H9 (cell line): Measurements from ENCODE around the gene TBPL1. TPM values are rescaled to one million over a fixed set of nuclear protein-coding genes. Genes with fewer than 3 reads are reported as not detected.

Experiments
- DNase-seq: peaks from one replicate; pipeline ENCODE4 v3.0.0-alpha.2; 2017
- H2AFZ ChIP-seq: one replicate; pipeline ENCODE4 v1.6.1; 2013; ENCODE audit warnings: mild to moderate bottlenecking, low read length, control low read depth, moderate library complexity
- H2AK5ac ChIP-seq: 2 replicates; pipeline ENCODE4 v1.6.1; 2013; ENCODE audit warnings: low read length, control low read depth, mixed read lengths; ENCODE audit not compliant: insufficient read length
- H2BK120ac ChIP-seq: one replicate; pipeline ENCODE4 v1.6.1; 2013; ENCODE audit warnings: low read depth, mild to moderate bottlenecking, low read length, control low read depth, inconsistent platforms; ENCODE audit not compliant: poor library complexity, severe bottlenecking
- H2BK12ac ChIP-seq: 2 replicates; pipeline ENCODE4 v1.6.1; 2013; ENCODE audit warnings: low read length, control low read depth, mixed read lengths, low read depth; ENCODE audit not compliant: insufficient read length
- H2BK15ac ChIP-seq: 2 replicates; pipeline ENCODE4 v1.6.1; 2013; ENCODE audit warnings: low read depth, low read length, control low read depth
- H2BK20ac ChIP-seq: one replicate; pipeline ENCODE4 v1.6.1; 2013; ENCODE audit warnings: low read depth, mild to moderate bottlenecking, low read length, control low read depth, inconsistent platforms; ENCODE audit not compliant: poor library complexity, severe bottlenecking
- H2BK5ac ChIP-seq: 2 replicates; pipeline ENCODE4 v1.6.1; 2013; ENCODE audit warnings: low read length, control low read depth, mixed read lengths; ENCODE audit not compliant: insufficient read length
- H3K14ac ChIP-seq: 2 replicates; pipeline ENCODE4 v1.6.1; 2013; ENCODE audit warnings: low read length, control low read depth; ENCODE audit not compliant: insufficient read depth
- H3K18ac ChIP-seq: 2 replicates; pipeline ENCODE4 v1.6.1; 2013; ENCODE audit warnings: low read depth, mild to moderate bottlenecking, mixed read lengths, low read length, control low read depth; ENCODE audit not compliant: insufficient read length
- H3K23ac ChIP-seq: 2 replicates; pipeline ENCODE4 v1.6.1; 2013; ENCODE audit warnings: low read length, control low read depth, mixed read lengths, low read depth; ENCODE audit not compliant: insufficient read length
- H3K23me2 ChIP-seq: 2 replicates; pipeline ENCODE4 v1.6.1; 2013; ENCODE audit warnings: low read depth, mild to moderate bottlenecking, mixed read lengths, low read length, control low read depth; ENCODE audit not compliant: insufficient read length, poor library complexity, severe bottlenecking
- H3K27ac ChIP-seq: 2 replicates; pipeline ENCODE4 v1.5.1; 2013; ENCODE audit warnings: low read length, control low read depth, mixed read lengths, low read depth; ENCODE audit not compliant: insufficient read length
- H3K27me3 ChIP-seq: 2 replicates; pipeline ENCODE4 v1.6.1; 2013; ENCODE audit warnings: low read length, control low read depth, inconsistent platforms; ENCODE audit not compliant: insufficient read depth
- H3K4ac ChIP-seq: 2 replicates; pipeline ENCODE4 v1.6.1; 2013; ENCODE audit warnings: low read depth, mild to moderate bottlenecking, control low read depth, inconsistent platforms, low read length, moderate library complexity
- H3K4me1 ChIP-seq: 2 replicates; pipeline ENCODE4 v1.6.1; 2013; ENCODE audit warnings: low read length, control low read depth, inconsistent platforms; ENCODE audit not compliant: insufficient read depth
- H3K4me2 ChIP-seq: 2 replicates; pipeline ENCODE4 v1.6.1; 2013; ENCODE audit warnings: low read length, control low read depth, mixed read lengths; ENCODE audit not compliant: insufficient read length, insufficient read depth
- H3K56ac ChIP-seq: 2 replicates; pipeline ENCODE4 v1.6.1; 2013; ENCODE audit warnings: low read depth, mild to moderate bottlenecking, mixed read lengths, low read length, control low read depth; ENCODE audit not compliant: insufficient read length
- H3K79me1 ChIP-seq: 2 replicates; pipeline ENCODE4 v1.6.1; 2013; ENCODE audit warnings: low read depth, mild to moderate bottlenecking, moderate library complexity, low read length, control low read depth, inconsistent platforms; ENCODE audit not compliant: insufficient read depth, poor library complexity, severe bottlenecking
- H3K79me2 ChIP-seq: 2 replicates; pipeline ENCODE4 v1.6.1; 2013; ENCODE audit warnings: low read length, control low read depth, inconsistent platforms; ENCODE audit not compliant: insufficient read depth
- H3K9ac ChIP-seq: 2 replicates; pipeline ENCODE4 v1.6.1; 2013; ENCODE audit warnings: low read length, control low read depth, mixed read lengths; ENCODE audit not compliant: insufficient read length; ENCODE audit errors: extremely low read depth
- H3K9me3 ChIP-seq: one replicate; pipeline ENCODE4 v1.6.1; 2013; ENCODE audit warnings: low read depth, low read length, inconsistent platforms; ENCODE audit not compliant: control insufficient read depth
- H3T11ph ChIP-seq: one replicate; pipeline ENCODE4 v1.6.1; 2013; ENCODE audit warnings: mild to moderate bottlenecking, low read length, control low read depth, inconsistent platforms
- H4K20me1 ChIP-seq: one replicate; pipeline ENCODE4 v1.6.1; 2013; ENCODE audit not compliant: control insufficient read depth, insufficient read length, insufficient read depth
- H4K5ac ChIP-seq: 2 replicates; pipeline ENCODE4 v1.6.1; 2013; ENCODE audit warnings: low read depth, mild to moderate bottlenecking, mixed read lengths, low read length, control low read depth; ENCODE audit not compliant: insufficient read length
- H4K8ac ChIP-seq: replicated peaks from 2 replicates; pipeline ENCODE4 v1.6.1; 2013; ENCODE audit warnings: low read length, control low read depth, mixed read lengths, low read depth; ENCODE audit not compliant: insufficient read length
- H4K91ac ChIP-seq: 2 replicates; pipeline ENCODE4 v1.6.1; 2013; ENCODE audit warnings: low read depth, mild to moderate bottlenecking, moderate library complexity, mixed read lengths, low read length, control low read depth; ENCODE audit not compliant: insufficient read length
- H3K27ac Mint-ChIP-seq, 3 experiments: 2 replicates in 2 of 3; 3 replicates in 1 of 3; pipeline ENCODE4 v1.8.0; 2020 to 2021; ENCODE audit warnings: mixed read lengths in 3 of 3, mild to moderate bottlenecking in 1 of 3, moderate library complexity in 1 of 3
- H3K27me3 Mint-ChIP-seq: 2 replicates; pipeline ENCODE4 v1.8.0; 2021; ENCODE audit warnings: low read depth, mild to moderate bottlenecking, moderate library complexity, mixed read lengths
- H3K36me3 Mint-ChIP-seq, 3 experiments: 2 replicates in 2 of 3; 3 replicates in 1 of 3; pipeline ENCODE4 v1.8.0; 2020 to 2021; ENCODE audit warnings: low read depth in 3 of 3, mixed read lengths in 3 of 3; ENCODE audit not compliant: insufficient read depth in 1 of 3
- H3K4me1 Mint-ChIP-seq, 2 experiments: 2 replicates each; pipeline ENCODE4 v1.8.0; 2020; ENCODE audit warnings: mixed read lengths in 2 of 2
- H3K4me3 Mint-ChIP-seq, 2 experiments: 2 replicates in 1 of 2; 3 replicates in 1 of 2; pipeline ENCODE4 v1.8.0; 2020 to 2021; ENCODE audit warnings: mild to moderate bottlenecking in 2 of 2, mixed read lengths in 2 of 2, moderate library complexity in 1 of 2
- H3K9me3 Mint-ChIP-seq, 2 experiments: 2 replicates in 1 of 2; 3 replicates in 1 of 2; pipeline ENCODE4 v1.8.0; 2020; ENCODE audit warnings: mild to moderate bottlenecking in 2 of 2, mixed read lengths in 2 of 2, moderate library complexity in 1 of 2
- CTCF ChIP-seq: fragments of 200-600 bp; sonication (generic); conservative IDR thresholded peaks from 3 replicates; pipeline ENCODE4 v1.8.0; 2021; ENCODE audit warnings: antibody characterized with exemption, mild to moderate bottlenecking
- total RNA-seq: library from RNA; stranded (reverse); gene quantifications from 2 replicates; pipeline ENCODE4 v1.2.1, GENCODE V29; 2021

The TBPL1 gene
- total RNA-seq, 1 experiment from 2014 or later = 49.7 TPM

DNA sequence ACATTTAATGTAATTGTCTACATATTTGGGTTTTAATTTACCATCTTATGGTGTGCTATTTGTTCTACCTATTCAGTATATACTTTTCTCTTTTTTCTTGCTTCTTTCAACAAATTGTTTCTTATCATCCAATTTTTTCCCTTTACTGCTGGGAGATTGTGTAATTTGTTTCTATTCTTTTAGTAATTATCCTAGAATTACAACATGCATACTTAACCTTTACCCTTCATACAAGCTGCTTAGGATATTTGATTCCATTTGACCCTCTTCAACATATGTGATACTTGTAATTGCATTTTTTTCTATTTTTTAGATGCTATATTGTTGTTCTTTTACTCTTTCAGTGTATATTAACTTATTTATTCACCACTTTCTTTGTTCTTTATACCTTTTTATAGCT, 15.1 kb upstream of the TBPL1 start:
- Mint-ChIP-seq H3K4me1 (no peaks in the 10 kb centered on the region), H3K9me3 (peaks cover 11 to 14% of the 10 kb centered on the region in 2 experiments), H3K36me3 (peaks cover 6 to 8% (median 7%) of the 10 kb centered on the region in 3 experiments; a peak in 5 of 7 replicates), H3K27ac (no peak overlapping the region), H3K4me3 (no peak overlapping the region), H3K27me3 (peaks cover 5% of the 10 kb centered on the region)
- no peak for DNase-seq
- Histone ChIP-seq H4K20me1 (no peaks in the 10 kb centered on the region), H2BK5ac (no peak overlapping the region), H3K9ac (no peak overlapping the region), H3K4me2 (no peak overlapping the region), H3K79me1 (no peaks in the 10 kb centered on the region), H3T11ph (no peak overlapping the region), H3K9me3 (no peaks in the 10 kb centered on the region), H4K8ac (no peak overlapping the region), H2BK120ac (no peak overlapping the region), H2BK12ac (no peak overlapping the region), H2AFZ (no peak overlapping the region), H3K14ac (no peak overlapping the region), H3K4ac (no peak overlapping the region), H3K79me2 (no peaks in the 10 kb centered on the region), H2AK5ac (no peak overlapping the region), H2BK15ac (no peak overlapping the region), H3K27me3 (no peaks in the 10 kb centered on the region), H3K56ac (no peak overlapping the region), H3K4me1 (no peaks in the 10 kb centered on the region), H4K5ac (no peak overlapping the region), H4K91ac (no peak overlapping the region), H3K27ac (no peak overlapping the region), H3K23ac (no peak overlapping the region), H3K18ac (no peak overlapping the region), H3K23me2 (no peaks in the 10 kb centered on the region), H2BK20ac (no peak overlapping the region)
- TF ChIP-seq CTCF = no peak
